ENCODE results near the gene SHB. TPM values are rescaled to one million over a fixed set of nuclear protein-coding genes. Genes with fewer than 3 reads are reported as not detected.

The SHB gene
- total RNA-seq, 2 experiments from 2014 or later: 0.41 to 1.0 TPM

DNA sequence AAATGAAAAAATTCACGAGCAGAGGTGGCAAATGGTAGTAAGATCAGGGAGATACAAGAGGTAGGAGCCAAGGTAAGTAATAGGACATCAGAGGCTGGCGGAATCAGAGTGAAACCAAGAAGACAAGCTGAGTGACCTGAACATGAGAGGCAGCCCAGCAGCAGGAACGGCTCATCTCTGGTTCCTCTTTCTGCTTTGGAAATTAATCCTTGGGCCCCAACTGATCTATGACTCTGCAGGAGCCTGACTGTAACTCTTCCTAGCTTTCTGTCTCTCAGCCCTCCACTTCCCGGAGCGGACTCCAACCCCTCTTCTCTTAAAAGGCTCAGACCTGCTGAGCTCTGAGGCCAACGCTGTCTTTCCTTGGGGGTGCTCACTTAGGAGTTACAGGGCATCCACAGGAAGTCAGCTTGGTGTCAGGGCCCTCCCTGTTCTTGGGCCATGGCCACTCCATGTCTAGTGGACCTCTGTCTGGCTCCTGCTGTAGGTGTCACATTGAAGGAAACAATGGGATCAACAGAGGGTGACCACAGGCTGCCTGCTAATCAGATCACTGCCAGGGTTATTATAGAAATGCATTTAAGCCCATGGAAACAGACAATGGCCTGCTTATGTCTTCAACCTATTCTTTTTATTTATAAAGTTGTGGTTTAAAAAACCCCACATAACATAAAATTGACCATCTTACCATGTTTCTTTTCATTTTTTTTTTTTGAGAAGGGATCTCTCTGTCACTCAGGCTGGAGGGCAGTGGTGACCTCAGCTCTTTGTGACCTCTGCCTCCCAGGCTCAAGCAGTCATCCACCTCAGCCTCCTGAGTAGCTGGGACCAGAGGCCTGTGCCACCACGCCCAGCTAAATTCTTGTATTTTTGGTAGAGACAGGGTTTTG is 22.5 kb upstream of the SHB start:
- H3K27ac ChIP-seq (ENCODE audit: low read depth, low read length, poor library complexity, severe bottlenecking): no peak overlapping the region

DNA sequence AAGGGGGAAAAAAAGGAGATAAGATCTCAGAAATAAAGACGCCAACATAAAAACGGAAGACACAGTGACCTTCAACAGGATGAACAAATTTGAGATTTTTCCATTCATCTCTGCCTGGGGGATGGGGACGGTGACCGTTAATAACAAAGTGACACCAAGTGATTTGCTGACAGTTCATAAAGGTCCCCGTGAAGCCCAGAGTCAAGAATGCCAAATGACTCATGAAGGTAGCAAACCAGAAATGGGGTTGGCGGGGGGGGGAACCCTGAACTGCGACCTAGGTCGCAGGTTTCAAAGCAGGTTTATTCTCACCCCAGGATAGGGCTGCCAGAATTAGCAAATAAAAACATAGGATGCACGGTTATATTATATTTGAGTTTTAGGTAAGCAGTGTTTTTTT is 21.1 kb upstream of the SHB start:
- no peak for TF ChIP-seq EZH2phosphoT487 (IDR thresholded peaks at IDR 0.05; ENCODE audit: borderline replicate concordance, low read depth, low read length)
- TF ChIP-seq, protein P1, sequence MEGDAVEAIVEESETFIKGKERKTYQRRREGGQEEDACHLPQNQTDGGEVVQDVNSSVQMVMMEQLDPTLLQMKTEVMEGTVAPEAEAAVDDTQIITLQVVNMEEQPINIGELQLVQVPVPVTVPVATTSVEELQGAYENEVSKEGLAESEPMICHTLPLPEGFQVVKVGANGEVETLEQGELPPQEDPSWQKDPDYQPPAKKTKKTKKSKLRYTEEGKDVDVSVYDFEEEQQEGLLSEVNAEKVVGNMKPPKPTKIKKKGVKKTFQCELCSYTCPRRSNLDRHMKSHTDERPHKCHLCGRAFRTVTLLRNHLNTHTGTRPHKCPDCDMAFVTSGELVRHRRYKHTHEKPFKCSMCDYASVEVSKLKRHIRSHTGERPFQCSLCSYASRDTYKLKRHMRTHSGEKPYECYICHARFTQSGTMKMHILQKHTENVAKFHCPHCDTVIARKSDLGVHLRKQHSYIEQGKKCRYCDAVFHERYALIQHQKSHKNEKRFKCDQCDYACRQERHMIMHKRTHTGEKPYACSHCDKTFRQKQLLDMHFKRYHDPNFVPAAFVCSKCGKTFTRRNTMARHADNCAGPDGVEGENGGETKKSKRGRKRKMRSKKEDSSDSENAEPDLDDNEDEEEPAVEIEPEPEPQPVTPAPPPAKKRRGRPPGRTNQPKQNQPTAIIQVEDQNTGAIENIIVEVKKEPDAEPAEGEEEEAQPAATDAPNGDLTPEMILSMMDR (conservative IDR thresholded peaks at IDR 0.05; ENCODE audit: low read length): no peak
- Histone ChIP-seq H3K4me2 (ENCODE audit: low read length) (no peak overlapping the region), H3K4me1 (ENCODE audit: insufficient read depth, low read length, poor library complexity, severe bottlenecking) (no peaks in the 10 kb centered on the region), H3K36me3 (ENCODE audit: insufficient read depth, low read length) (no peaks in the 10 kb centered on the region), H2AFZ (ENCODE audit: low read length) (no peak overlapping the region), H3K79me2 (ENCODE audit: insufficient read depth, low read depth, low read length) (no peaks in the 10 kb centered on the region), H4K20me1 (ENCODE audit: insufficient read depth, low read length) (no peaks in the 10 kb centered on the region), H3K9me2 (ENCODE audit: insufficient read depth, low read length) (no peaks in the 10 kb centered on the region), H3K27ac (ENCODE audit: low read depth, low read length, poor library complexity, severe bottlenecking) (no peak overlapping the region), H3K9me3 (ENCODE audit: low read length) (no peaks in the 10 kb centered on the region), H3K4me3 (ENCODE audit: low read depth, low read length, poor library complexity, severe bottlenecking) (no peak overlapping the region)
- no peak for DNase-seq (ENCODE audit: low spot score)
- no TSS peak for BruUV-seq (replicated peaks)
- CTCF ChIA-PET (ENCODE audit: unreplicated experiment): no interaction called here
- intact Hi-C loops (cut with micrococcal nuclease; ENCODE audit: unreplicated experiment): loop anchor here (5.0 kb wide), 1 partner anchor 312 kb away; no protein-coding TSS in a partner anchor
- POLR2A ChIA-PET: interaction anchor here (0.7 kb wide), 1 partner anchor 329 kb away, joined by 9 read pairs; no protein-coding TSS in a partner anchor

More for the DNA sequence above, 22.5 kb upstream of the SHB start:
- POLR2A ChIA-PET: no interaction called here
- no peak overlapping the region for H3K4me2 ChIP-seq (ENCODE audit: low read length)
- H3K9me3 ChIP-seq (ENCODE audit: low read length): no peaks in the 10 kb centered on the region
- H3K36me3 ChIP-seq (ENCODE audit: insufficient read depth, low read length): no peaks in the 10 kb centered on the region
- H3K9me2 ChIP-seq (ENCODE audit: insufficient read depth, low read length): no peaks in the 10 kb centered on the region
- no peaks in the 10 kb centered on the region for H3K4me1 ChIP-seq (ENCODE audit: insufficient read depth, low read length, poor library complexity, severe bottlenecking)
- no peaks in the 10 kb centered on the region for H4K20me1 ChIP-seq (ENCODE audit: insufficient read depth, low read length)
- H3K4me3 ChIP-seq (ENCODE audit: low read depth, low read length, poor library complexity, severe bottlenecking): no peak overlapping the region
- H2AFZ ChIP-seq (ENCODE audit: low read length): no peak overlapping the region
- no peaks in the 10 kb centered on the region for H3K79me2 ChIP-seq (ENCODE audit: insufficient read depth, low read depth, low read length)
- CTCF ChIA-PET (ENCODE audit: unreplicated experiment): no interaction called here
- TF ChIP-seq, protein P1 (conservative IDR thresholded peaks at IDR 0.05; ENCODE audit: low read length): no peak
- TF ChIP-seq EZH2phosphoT487 (IDR thresholded peaks at IDR 0.05; ENCODE audit: borderline replicate concordance, low read depth, low read length): no peak
- no TSS peak for BruUV-seq (replicated peaks)
- intact Hi-C loops (cut with micrococcal nuclease; ENCODE audit: unreplicated experiment): loop anchor here (5.0 kb wide), 1 partner anchor 311 kb away; no protein-coding TSS in a partner anchor
- DNase-seq (ENCODE audit: low spot score): no peak
